HTR-8/SVneo (cell line): ENCODE results near the gene FBXO24.

Experiments used
- DNase-seq: peaks from one replicate; pipeline ENCODE4 v3.0.0; 2011; ENCODE audit warnings: low spot score, mixed read lengths; ENCODE audit not compliant: insufficient read length
- FAIRE-seq: peaks from 2 replicates; lab custom pipeline; 2011; peaks lifted over from hg19 to GRCh38; lab: Jason Lieb, UNC

Gene FBXO24

DNA sequence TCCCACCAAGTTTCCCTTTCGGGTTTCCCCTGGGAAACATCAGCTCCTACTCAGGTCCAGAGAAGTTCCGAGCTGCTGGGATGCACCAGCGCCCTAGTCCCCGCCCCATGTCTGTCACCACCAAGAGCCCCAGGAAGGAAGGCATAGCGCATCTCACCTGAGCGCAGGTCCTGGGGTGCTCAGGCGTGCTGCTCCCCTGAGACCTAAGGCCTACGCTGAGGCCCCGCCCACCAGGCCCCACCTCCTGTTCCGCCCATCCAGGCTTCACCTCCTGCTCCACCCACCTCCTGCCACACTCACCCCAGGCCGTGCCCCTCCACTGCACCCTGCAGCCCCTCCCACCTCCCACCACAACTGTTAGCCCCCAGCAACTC lies 56.4 kb downstream of the FBXO24 start:
- no peak for DNase-seq
- FAIRE-seq: no peak

DNA sequence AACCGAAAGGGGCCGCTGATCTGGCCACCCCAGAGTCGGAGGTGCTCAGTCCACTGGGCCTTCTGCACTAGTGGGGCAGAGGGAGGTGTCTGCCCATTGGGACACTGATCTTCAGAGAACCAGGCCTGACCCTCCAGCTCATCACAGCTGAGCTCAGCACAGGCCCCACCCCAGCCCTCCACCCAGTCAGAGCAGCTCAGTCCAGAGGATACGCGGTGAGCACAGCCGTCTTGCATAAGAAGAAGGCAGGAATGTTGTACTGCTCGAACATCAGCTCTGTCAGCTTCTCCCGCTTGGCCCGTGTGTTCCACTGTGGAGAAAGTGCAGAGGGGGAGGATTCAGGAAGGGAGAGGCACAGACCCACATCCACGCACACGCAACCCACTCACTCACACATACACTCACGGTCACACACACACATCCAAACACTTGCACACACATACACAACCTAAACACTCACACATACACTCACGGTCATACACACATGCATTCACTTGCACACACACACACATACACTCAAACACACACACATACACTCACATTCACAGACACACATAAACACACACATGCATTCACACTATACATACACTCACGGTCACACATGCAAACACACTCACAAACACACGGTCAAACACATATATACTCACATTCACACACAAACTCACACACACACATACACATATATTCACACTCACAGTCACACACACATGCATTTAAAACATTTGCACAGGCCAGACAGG lies 63.9 kb downstream of the FBXO24 start:
- DNase-seq: no peak

More for the DNA sequence above, 63.9 kb downstream of the FBXO24 start:
- no peak for FAIRE-seq
